Nephron (organoid): ENCODE measurements around the gene CPED1.

Experiments
- H3K27ac Mint-ChIP-seq, 3 experiments: 2 replicates each; pipeline ENCODE4 v1.8.0; 2020; ENCODE audit warnings: mixed read lengths in 3 of 3, mild to moderate bottlenecking in 2 of 3, moderate library complexity in 1 of 3
- H3K27me3 Mint-ChIP-seq: 2 replicates; pipeline ENCODE4 v1.8.0; 2021; ENCODE audit warnings: low read depth, mild to moderate bottlenecking, moderate library complexity, mixed read lengths
- H3K36me3 Mint-ChIP-seq: 2 replicates; pipeline ENCODE4 v1.8.0; 2020; ENCODE audit warnings: low read depth, mixed read lengths
- H3K4me1 Mint-ChIP-seq: 2 replicates; pipeline ENCODE4 v1.8.0; 2020; ENCODE audit warnings: mixed read lengths
- H3K4me3 Mint-ChIP-seq, 3 experiments: 2 replicates each; pipeline ENCODE4 v1.8.0; 2020; ENCODE audit warnings: mild to moderate bottlenecking in 3 of 3, mixed read lengths in 3 of 3, moderate library complexity in 2 of 3
- H3K9me3 Mint-ChIP-seq: 2 replicates; pipeline ENCODE4 v1.8.0; 2020; ENCODE audit warnings: mixed read lengths
- TF ChIP-seq, protein P1 (sequence below), 3 experiments: fragments of 200-600 bp; sonication (generic); IDR thresholded peaks; one replicate each; pipeline ENCODE4 v1.5.0; 2021; ENCODE audit warnings: antibody characterized with exemption in 3 of 3; ENCODE audit not compliant: unreplicated experiment in 3 of 3

The CPED1 gene

DNA sequence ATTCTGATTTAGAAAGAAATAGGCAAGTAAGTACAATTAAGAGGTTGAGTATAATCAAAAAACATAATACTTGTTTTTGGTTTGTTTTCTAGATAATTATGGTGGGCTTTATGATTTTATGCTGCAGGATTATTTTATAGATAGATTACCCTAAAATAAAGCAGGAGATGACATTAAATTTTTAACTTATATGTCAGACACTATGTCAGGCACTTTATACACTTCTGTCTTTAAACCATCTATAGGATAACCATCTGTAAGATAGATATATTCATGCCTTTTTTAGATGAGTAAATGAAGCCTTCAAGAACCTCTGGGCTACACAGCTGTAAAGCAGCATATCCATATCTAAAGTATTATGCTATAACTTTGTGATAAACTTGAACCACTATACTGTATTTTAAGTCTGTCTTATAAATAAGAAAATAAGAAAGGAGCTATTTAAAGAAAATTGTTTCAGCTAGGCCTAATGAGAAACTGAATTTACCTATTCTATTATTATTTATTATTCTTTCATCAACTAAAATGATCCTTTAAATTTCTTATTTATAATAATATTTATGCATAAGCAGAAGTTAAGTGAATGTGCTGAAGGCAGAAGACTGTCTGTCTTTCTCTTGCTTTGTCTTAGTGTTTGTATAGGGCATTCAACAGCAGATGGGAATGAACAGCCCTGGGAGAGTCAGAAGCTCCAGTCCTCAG is 94.0 kb downstream of the CPED1 start:
- no peaks in the 10 kb centered on the region for H3K9me3 Mint-ChIP-seq
- TF ChIP-seq, protein P1, sequence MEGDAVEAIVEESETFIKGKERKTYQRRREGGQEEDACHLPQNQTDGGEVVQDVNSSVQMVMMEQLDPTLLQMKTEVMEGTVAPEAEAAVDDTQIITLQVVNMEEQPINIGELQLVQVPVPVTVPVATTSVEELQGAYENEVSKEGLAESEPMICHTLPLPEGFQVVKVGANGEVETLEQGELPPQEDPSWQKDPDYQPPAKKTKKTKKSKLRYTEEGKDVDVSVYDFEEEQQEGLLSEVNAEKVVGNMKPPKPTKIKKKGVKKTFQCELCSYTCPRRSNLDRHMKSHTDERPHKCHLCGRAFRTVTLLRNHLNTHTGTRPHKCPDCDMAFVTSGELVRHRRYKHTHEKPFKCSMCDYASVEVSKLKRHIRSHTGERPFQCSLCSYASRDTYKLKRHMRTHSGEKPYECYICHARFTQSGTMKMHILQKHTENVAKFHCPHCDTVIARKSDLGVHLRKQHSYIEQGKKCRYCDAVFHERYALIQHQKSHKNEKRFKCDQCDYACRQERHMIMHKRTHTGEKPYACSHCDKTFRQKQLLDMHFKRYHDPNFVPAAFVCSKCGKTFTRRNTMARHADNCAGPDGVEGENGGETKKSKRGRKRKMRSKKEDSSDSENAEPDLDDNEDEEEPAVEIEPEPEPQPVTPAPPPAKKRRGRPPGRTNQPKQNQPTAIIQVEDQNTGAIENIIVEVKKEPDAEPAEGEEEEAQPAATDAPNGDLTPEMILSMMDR (IDR thresholded peaks at IDR 0.05; ENCODE audit: unreplicated experiment in 3 of 3): no peak
- H3K36me3 Mint-ChIP-seq: no peaks in the 10 kb centered on the region
- peak overlapping the region in 1 of 3 experiments; percentile 58 for H3K27ac Mint-ChIP-seq
- peaks cover 36% of the 10 kb centered on the region for H3K4me1 Mint-ChIP-seq
- H3K27me3 Mint-ChIP-seq: no peaks in the 10 kb centered on the region
- H3K4me3 Mint-ChIP-seq: no peak overlapping the region

DNA sequence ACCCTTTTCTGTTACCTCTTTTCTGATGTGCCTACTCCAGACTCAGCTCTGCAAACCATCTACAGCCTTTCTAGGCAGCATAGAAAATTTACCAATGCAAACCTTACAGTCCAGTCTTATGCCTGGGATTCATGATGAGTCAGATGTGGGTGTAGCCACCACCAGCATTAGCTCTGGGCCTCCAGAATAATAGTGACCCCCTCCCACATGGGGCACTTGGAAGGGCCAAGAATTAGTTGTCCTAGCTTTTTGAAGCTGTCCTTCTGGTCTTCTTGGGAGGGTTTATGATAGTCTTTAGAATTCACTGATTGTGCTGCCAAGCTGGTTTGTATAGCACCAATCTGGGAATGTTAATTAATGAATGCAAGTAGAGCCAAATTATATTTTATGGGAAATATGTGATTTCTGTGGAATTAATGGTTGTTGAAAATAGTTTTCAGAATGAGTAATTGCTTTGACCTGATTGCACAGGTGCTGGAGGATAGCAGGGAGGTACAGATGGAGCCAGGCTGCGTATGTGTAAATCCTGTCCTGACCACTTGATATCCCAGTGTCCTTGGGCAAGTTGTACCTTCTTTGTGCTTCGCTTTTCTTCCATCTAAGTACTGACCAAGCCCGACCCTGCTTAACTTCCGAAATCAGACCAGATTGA is 94.8 kb downstream of the CPED1 start:
- H3K27me3 Mint-ChIP-seq: no peaks in the 10 kb centered on the region
- H3K4me1 Mint-ChIP-seq: peaks cover 36% of the 10 kb centered on the region
- H3K9me3 Mint-ChIP-seq: no peaks in the 10 kb centered on the region
- H3K27ac Mint-ChIP-seq: peak overlapping the region in 1 of 3 experiments; percentile 58
- no peaks in the 10 kb centered on the region for H3K36me3 Mint-ChIP-seq
- TF ChIP-seq, protein P1 (IDR thresholded peaks at IDR 0.05; ENCODE audit: unreplicated experiment in 3 of 3): no peak
- no peak overlapping the region for H3K4me3 Mint-ChIP-seq

DNA sequence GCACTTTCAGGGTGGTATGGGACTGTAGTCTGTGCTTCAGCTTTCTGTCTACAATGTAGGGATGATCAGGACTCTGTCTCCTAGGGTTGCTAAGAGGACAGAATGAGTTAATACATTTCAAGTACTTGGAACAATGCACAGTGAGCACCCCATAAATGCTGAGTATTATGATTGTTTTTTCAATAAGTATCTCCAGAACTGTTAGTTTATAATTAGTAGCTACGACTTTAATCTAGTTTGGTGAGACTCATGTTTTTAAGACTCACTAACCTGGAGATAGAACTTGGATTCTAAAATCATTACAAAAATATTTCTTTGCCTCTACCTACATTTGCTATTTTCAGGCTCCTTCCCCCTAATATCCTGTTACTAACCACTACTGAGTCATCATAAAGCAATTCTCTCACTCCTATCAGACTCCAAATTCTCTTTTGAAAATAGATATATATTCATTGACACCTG is 95.3 kb downstream of the CPED1 start:
- peaks cover 36% of the 10 kb centered on the region for H3K4me1 Mint-ChIP-seq
- TF ChIP-seq, protein P1 (IDR thresholded peaks at IDR 0.05; ENCODE audit: unreplicated experiment in 3 of 3): no peak
- no peaks in the 10 kb centered on the region for H3K36me3 Mint-ChIP-seq
- H3K9me3 Mint-ChIP-seq: no peaks in the 10 kb centered on the region
- H3K4me3 Mint-ChIP-seq: no peak overlapping the region
- no peaks in the 10 kb centered on the region for H3K27me3 Mint-ChIP-seq
- no peak overlapping the region for H3K27ac Mint-ChIP-seq

DNA sequence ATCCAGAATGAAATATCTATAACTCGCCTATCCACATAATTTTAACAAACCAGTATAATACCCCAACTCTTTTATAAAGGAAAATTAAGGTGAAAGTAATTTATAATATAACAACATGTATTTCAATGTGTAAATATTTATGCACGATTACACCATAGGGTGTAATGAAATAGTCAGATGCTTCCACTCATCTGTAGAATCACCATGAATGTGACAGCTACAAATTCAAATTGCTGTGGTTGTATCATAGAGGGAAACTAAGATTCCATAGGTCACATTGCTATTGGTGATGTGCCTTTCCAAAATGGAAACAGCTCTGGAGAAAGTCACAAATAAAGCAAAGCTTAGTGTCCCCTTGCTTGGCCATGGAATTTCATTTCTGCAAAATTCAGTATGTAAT is 95.7 kb downstream of the CPED1 start:
- H3K4me3 Mint-ChIP-seq: no peak overlapping the region
- H3K36me3 Mint-ChIP-seq: no peaks in the 10 kb centered on the region
- TF ChIP-seq, protein P1 (IDR thresholded peaks at IDR 0.05; ENCODE audit: unreplicated experiment in 3 of 3): no peak
- no peak overlapping the region for H3K27ac Mint-ChIP-seq
- H3K9me3 Mint-ChIP-seq: no peaks in the 10 kb centered on the region
- no peaks in the 10 kb centered on the region for H3K27me3 Mint-ChIP-seq
- H3K4me1 Mint-ChIP-seq: peaks cover 36% of the 10 kb centered on the region

DNA sequence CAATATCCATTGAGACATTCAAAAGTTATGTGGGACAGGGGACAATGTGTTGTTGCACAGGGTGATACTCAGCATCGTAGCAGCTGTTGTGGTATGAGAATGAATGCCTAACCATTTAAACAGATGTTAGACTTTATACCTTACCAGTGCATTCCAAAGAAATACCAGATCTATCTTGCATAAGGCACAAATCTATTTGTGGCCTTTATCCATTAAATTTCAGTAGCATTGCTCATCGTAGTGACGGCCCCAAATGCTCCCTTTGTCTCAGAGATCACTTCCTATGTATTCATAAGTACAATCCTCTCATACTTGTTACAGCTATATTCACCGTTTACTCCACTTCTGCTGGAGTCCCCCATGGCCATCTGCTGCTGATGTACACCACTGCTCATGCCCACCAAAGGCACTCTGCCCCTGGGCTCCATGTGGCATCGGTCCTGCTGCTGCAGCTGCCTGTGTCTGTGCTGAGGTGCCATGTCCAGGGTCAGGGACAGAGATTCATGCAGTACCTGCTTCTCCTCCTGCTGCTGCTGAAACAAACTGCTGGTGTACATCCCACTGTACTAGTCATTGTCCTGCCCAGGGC is 96.3 kb downstream of the CPED1 start:
- Mint-ChIP-seq H3K36me3 (no peaks in the 10 kb centered on the region), H3K27ac (peak overlapping the region in 2 of 3 experiments; percentile 32 to 48), H3K9me3 (no peaks in the 10 kb centered on the region), H3K4me3 (no peak overlapping the region), H3K4me1 (peaks cover 36% of the 10 kb centered on the region), H3K27me3 (no peaks in the 10 kb centered on the region)
- TF ChIP-seq, protein P1 (IDR thresholded peaks at IDR 0.05; ENCODE audit: unreplicated experiment in 3 of 3): no peak
